ENCODE measurements around the gene AFAP1.
A peak's percentile ranks its signal among the peaks of the same experiment; 100 is the strongest.

Gene AFAP1

GRCh38 chr4:7939377-7940108 lies at the start of gene AFAP1:
Gene AFAP1, minus strand, starts transcription at chr4:7939861. Its CDS starts 67,783 bp downstream, at chr4:7872078.
- DNase-seq = peak; percentile 87 to 89

GRCh38 chr4:7988437-7988836 lies 48.8 kb upstream of the AFAP1 start:
- no peak for DNase-seq

- peak; percentile 83 to 87 for DNase-seq
Measured at GRCh38 chr4:7987148-7987989, 47.7 kb upstream of the AFAP1 start.

GRCh38 chr4:7985891-7986441 lies 46.3 kb upstream of the AFAP1 start:
- DNase-seq = no peak

GRCh38 chr4:7985072-7985471 lies 45.4 kb upstream of the AFAP1 start:
- DNase-seq = no peak

GRCh38 chr4:7984286-7984925 lies 44.7 kb upstream of the AFAP1 start:
- DNase-seq = no peak

- DNase-seq = no peak
Measured at GRCh38 chr4:7983296-7983695, 43.6 kb upstream of the AFAP1 start.

GRCh38 chr4:7981738-7982394 lies 42.2 kb upstream of the AFAP1 start:
- no peak for DNase-seq

- DNase-seq = no peak
Measured at GRCh38 chr4:7980036-7980435, 40.4 kb upstream of the AFAP1 start.

GRCh38 chr4:7979652-7979968 lies 39.9 kb upstream of the AFAP1 start:
- DNase-seq = no peak

- no peak for DNase-seq
Measured at GRCh38 chr4:7978907-7979651, 39.4 kb upstream of the AFAP1 start.

- DNase-seq = no peak
Measured at GRCh38 chr4:7978489-7978888, 38.8 kb upstream of the AFAP1 start.

- DNase-seq = no peak
Measured at GRCh38 chr4:7976634-7977033, 37.0 kb upstream of the AFAP1 start.

- DNase-seq = no peak
Measured at GRCh38 chr4:7976025-7976424, 36.4 kb upstream of the AFAP1 start.

- no peak for DNase-seq
Measured at GRCh38 chr4:7974425-7974824, 34.8 kb upstream of the AFAP1 start.

- peak in 1 of 2 experiments; percentile 40 for DNase-seq
Measured at GRCh38 chr4:7973545-7973981, 33.9 kb upstream of the AFAP1 start.

- DNase-seq = peak; percentile 48 to 57
Measured at GRCh38 chr4:7971881-7972500, 32.3 kb upstream of the AFAP1 start.

GRCh38 chr4:7971159-7971631 lies 31.5 kb upstream of the AFAP1 start:
- DNase-seq = no peak

GRCh38 chr4:7970361-7970946 lies 30.8 kb upstream of the AFAP1 start:
- no peak for DNase-seq

- no peak for DNase-seq
Measured at GRCh38 chr4:7968262-7968896, 28.7 kb upstream of the AFAP1 start.

All from activated CD4-positive, alpha-beta T cell treated with anti-CD3 and anti-CD28 coated beads, Interleukin-2, amount 50 U/mL, for 48 hours (primary cell).